HG02973 (cell line): ENCODE data around the gene ZNF316.
"Not testable (repeated sequence)": the region's sequence is repeated elsewhere in the genome, so short reads cannot be mapped to it uniquely, and the experiment has no call there.

Experiments
- ATAC-seq: cut with Tn5 transposase; IDR thresholded peaks from one replicate; pipeline ENCODE4 v1.9.1; 2021; ENCODE audit warnings: moderate library complexity; ENCODE audit not compliant: unreplicated experiment

The ZNF316 gene

GRCh38 chr7:6621195-6622133 lies 15.7 kb upstream of the ZNF316 start:
- ATAC-seq = no peak

- ATAC-seq = no peak
Measured at GRCh38 chr7:6622134-6622710, 14.9 kb upstream of the ZNF316 start.

GRCh38 chr7:6623589-6624245 lies 13.4 kb upstream of the ZNF316 start:
- no peak for ATAC-seq

GRCh38 chr7:6624246-6624611 lies 12.9 kb upstream of the ZNF316 start:
- no peak for ATAC-seq

GRCh38 chr7:6628045-6628444 lies 9.1 kb upstream of the ZNF316 start:
- no peak for ATAC-seq

GRCh38 chr7:6630007-6630849 lies 6.9 kb upstream of the ZNF316 start:
- no peak for ATAC-seq

- no peak for ATAC-seq
Measured at GRCh38 chr7:6631605-6632004, 5.5 kb upstream of the ZNF316 start.

- ATAC-seq = no peak
Measured at GRCh38 chr7:6634021-6634420, 3.1 kb upstream of the ZNF316 start.

GRCh38 chr7:6634971-6635370 lies 2.1 kb upstream of the ZNF316 start:
- ATAC-seq = not testable (repeated sequence)

- peak; percentile 78 for ATAC-seq
Measured at GRCh38 chr7:6637544-6638229, 569 bp downstream of the ZNF316 start.

GRCh38 chr7:6639032-6639431 lies 1.9 kb downstream of the ZNF316 start:
- ATAC-seq = no peak

GRCh38 chr7:6639627-6640026 lies 2.5 kb downstream of the ZNF316 start:
- ATAC-seq = no peak

GRCh38 chr7:6640246-6640721 lies 3.2 kb downstream of the ZNF316 start:
- no peak for ATAC-seq

GRCh38 chr7:6641305-6642035 lies 4.4 kb downstream of the ZNF316 start:
- ATAC-seq = no peak

- no peak for ATAC-seq
Measured at GRCh38 chr7:6642239-6642839, 5.2 kb downstream of the ZNF316 start.

- no peak for ATAC-seq
Measured at GRCh38 chr7:6642861-6643640, 5.9 kb downstream of the ZNF316 start.

GRCh38 chr7:6643915-6644625 lies 7.0 kb downstream of the ZNF316 start:
- no peak for ATAC-seq

GRCh38 chr7:6644728-6645127 lies 7.6 kb downstream of the ZNF316 start:
- no peak for ATAC-seq
